Left ventricle myocardium superior (tissue), 1 donor: Measurements from ENCODE around the gene TSHZ3. TPM values are rescaled to one million over a fixed set of nuclear protein-coding genes. Genes with fewer than 3 reads are reported as not detected.

Source experiments
- ATAC-seq: fragments of 200-7000 bp; cut with Tn5 transposase; one replicate; pipeline ENCODE4 v1.9.1; 2020; ENCODE audit warnings: mild to moderate bottlenecking, moderate library complexity
- DNase-seq: peaks from one replicate; pipeline ENCODE4 v3.0.0-alpha.2; 2020
- intact Hi-C: fragments of 100-400 bp; cut with micrococcal nuclease; formaldehyde crosslinking; loops from one replicate; pipeline ENCODE4 v1.11.0; 2022
- total RNA-seq: library from RNA; stranded (reverse); fragmentation: NEBNext Ultra II Directional; extraction: Animal tissue kit (Norgen Biotek cat#: 25700); gene quantifications from one replicate; pipeline ENCODE4 v1.2.1, GENCODE V29; 2021
- donor health status: DM: no; HTN: yes; CAD: no; lungs with severe emphysema.

TSHZ3 gene
- total RNA-seq, 1 donor from 2014 or later: 2.6 TPM

- peak; percentile 87 for ATAC-seq
- DNase-seq: no peak
- intact Hi-C loops: no loop called here
These were observed 32.9 kb downstream of the TSHZ3 start for GRCh38 chr19:31316201-31316951.

GRCh38 chr19:31315652-31316051, 33.6 kb downstream of the TSHZ3 start:
- ATAC-seq (no peak), DNase-seq (no peak)
- intact Hi-C loops: no loop called here

- ATAC-seq (no peak), DNase-seq (no peak)
- intact Hi-C loops: no loop called here
These were observed 34.2 kb downstream of the TSHZ3 start for GRCh38 chr19:31314849-31315629.

- ATAC-seq (no peak), DNase-seq (no peak)
- intact Hi-C loops: no loop called here
These were observed 35.1 kb downstream of the TSHZ3 start for GRCh38 chr19:31314156-31314555.

- ATAC-seq (no peak), DNase-seq (no peak)
- intact Hi-C loops: no loop called here
These were observed 35.8 kb downstream of the TSHZ3 start for GRCh38 chr19:31313291-31314030.

- intact Hi-C loops: no loop called here
- ATAC-seq (no peak), DNase-seq (no peak)
These were observed 36.5 kb downstream of the TSHZ3 start for GRCh38 chr19:31312677-31313244.

- no peak for DNase-seq
- intact Hi-C loops: no loop called here
- ATAC-seq: peak; percentile 43
These were observed 37.1 kb downstream of the TSHZ3 start for GRCh38 chr19:31312009-31312676.

GRCh38 chr19:31310432-31311133, 38.7 kb downstream of the TSHZ3 start:
- DNase-seq (no peak), ATAC-seq (no peak)
- intact Hi-C loops: no loop called here

- ATAC-seq: no peak
- intact Hi-C loops: no loop called here
- DNase-seq: no peak
These were observed 40.5 kb downstream of the TSHZ3 start for GRCh38 chr19:31308781-31309180.

- intact Hi-C loops: no loop called here
- DNase-seq: no peak
- ATAC-seq: no peak
These were observed 42.1 kb downstream of the TSHZ3 start for GRCh38 chr19:31307071-31307669.

GRCh38 chr19:31306006-31306753, 43.1 kb downstream of the TSHZ3 start:
- intact Hi-C loops: no loop called here
- DNase-seq: no peak
- ATAC-seq: no peak

- intact Hi-C loops: no loop called here
- ATAC-seq: no peak
- DNase-seq: no peak
These were observed 44.4 kb downstream of the TSHZ3 start for GRCh38 chr19:31304831-31305312.

- ATAC-seq (no peak), DNase-seq (no peak)
- intact Hi-C loops: no loop called here
These were observed 45.9 kb downstream of the TSHZ3 start for GRCh38 chr19:31303262-31303815.

GRCh38 chr19:31301306-31301980, 47.8 kb downstream of the TSHZ3 start:
- no peak for DNase-seq
- intact Hi-C loops: no loop called here

GRCh38 chr19:31300422-31300821, 48.8 kb downstream of the TSHZ3 start:
- intact Hi-C loops: no loop called here
- no peak for DNase-seq
- no peak for ATAC-seq

More at GRCh38 chr19:31301306-31301980, 47.8 kb downstream of the TSHZ3 start:
- no peak for ATAC-seq

- intact Hi-C loops: no loop called here
- DNase-seq: no peak
These were observed 49.6 kb downstream of the TSHZ3 start for GRCh38 chr19:31299665-31300064.

More at GRCh38 chr19:31299665-31300064, 49.6 kb downstream of the TSHZ3 start:
- no peak for ATAC-seq
